ENCODE measurements around the gene ANOS1. TPM values are rescaled to one million over a fixed set of nuclear protein-coding genes. Genes with fewer than 3 reads are reported as not detected.

The ANOS1 gene
- total RNA-seq, 1 experiment from 2014 or later = 24.8 TPM

DNA sequence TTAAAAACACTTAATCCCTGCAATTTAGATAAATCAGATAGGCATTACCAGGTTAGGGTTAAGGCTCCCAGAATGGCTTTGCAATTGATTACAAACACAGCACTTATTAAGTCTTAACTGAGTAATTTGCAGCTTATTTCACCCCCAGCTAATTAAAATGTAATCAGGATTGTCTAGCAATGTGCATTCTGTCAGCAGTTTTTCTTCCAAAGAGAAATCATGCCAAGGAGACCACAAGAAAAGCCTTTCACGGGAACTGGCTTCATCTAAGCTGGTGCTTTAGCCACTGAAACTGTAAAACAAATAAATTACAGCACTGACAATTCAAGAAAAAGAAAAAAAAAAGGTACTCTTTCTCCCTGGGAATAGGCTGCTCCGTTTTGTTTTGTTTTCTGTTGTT, 2.1 kb downstream of the ANOS1 start:
- no peak for TF ChIP-seq ZBTB21 (CRISPR knock-in tag; IDR thresholded peaks at IDR 0.05; ENCODE audit: borderline replicate concordance)
- TF ChIP-seq, protein P1, sequence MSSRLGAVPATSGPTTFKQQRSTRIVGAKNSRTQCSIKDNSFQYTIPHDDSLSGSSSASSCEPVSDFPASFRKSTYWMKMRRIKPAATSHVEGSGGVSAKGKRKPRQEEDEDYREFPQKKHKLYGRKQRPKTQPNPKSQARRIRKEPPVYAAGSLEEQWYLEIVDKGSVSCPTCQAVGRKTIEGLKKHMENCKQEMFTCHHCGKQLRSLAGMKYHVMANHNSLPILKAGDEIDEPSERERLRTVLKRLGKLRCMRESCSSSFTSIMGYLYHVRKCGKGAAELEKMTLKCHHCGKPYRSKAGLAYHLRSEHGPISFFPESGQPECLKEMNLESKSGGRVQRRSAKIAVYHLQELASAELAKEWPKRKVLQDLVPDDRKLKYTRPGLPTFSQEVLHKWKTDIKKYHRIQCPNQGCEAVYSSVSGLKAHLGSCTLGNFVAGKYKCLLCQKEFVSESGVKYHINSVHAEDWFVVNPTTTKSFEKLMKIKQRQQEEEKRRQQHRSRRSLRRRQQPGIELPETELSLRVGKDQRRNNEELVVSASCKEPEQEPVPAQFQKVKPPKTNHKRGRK (CRISPR knock-in tag; IDR thresholded peaks at IDR 0.05; ENCODE audit: borderline replicate concordance) = no peak
- TF ChIP-seq GABPB1 (CRISPR knock-in tag; IDR thresholded peaks at IDR 0.05) = no peak
- TF ChIP-seq ZNF317 (CRISPR knock-in tag; IDR thresholded peaks at IDR 0.05; ENCODE audit: borderline replicate concordance, low read depth) = no peak
- TF ChIP-seq, protein P2, sequence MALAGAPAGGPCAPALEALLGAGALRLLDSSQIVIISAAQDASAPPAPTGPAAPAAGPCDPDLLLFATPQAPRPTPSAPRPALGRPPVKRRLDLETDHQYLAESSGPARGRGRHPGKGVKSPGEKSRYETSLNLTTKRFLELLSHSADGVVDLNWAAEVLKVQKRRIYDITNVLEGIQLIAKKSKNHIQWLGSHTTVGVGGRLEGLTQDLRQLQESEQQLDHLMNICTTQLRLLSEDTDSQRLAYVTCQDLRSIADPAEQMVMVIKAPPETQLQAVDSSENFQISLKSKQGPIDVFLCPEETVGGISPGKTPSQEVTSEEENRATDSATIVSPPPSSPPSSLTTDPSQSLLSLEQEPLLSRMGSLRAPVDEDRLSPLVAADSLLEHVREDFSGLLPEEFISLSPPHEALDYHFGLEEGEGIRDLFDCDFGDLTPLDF (CRISPR knock-in tag; IDR thresholded peaks at IDR 0.05) = no peak
- TF ChIP-seq NR1H2 (CRISPR knock-in tag; IDR thresholded peaks at IDR 0.05) = no peak
- TF ChIP-seq TCF7 (CRISPR knock-in tag; IDR thresholded peaks at IDR 0.05; ENCODE audit: low read depth) = no peak
- no peak for TF ChIP-seq TEAD1 (CRISPR knock-in tag; IDR thresholded peaks at IDR 0.05)
- TF ChIP-seq, protein P3, sequence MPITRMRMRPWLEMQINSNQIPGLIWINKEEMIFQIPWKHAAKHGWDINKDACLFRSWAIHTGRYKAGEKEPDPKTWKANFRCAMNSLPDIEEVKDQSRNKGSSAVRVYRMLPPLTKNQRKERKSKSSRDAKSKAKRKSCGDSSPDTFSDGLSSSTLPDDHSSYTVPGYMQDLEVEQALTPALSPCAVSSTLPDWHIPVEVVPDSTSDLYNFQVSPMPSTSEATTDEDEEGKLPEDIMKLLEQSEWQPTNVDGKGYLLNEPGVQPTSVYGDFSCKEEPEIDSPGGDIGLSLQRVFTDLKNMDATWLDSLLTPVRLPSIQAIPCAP (CRISPR knock-in tag; IDR thresholded peaks at IDR 0.05) = no peak
- no peak for TF ChIP-seq RELA (CRISPR knock-in tag; IDR thresholded peaks at IDR 0.05; ENCODE audit: borderline replicate concordance)
- TF ChIP-seq NFATC4 (CRISPR knock-in tag; IDR thresholded peaks at IDR 0.05) = no peak
- TF ChIP-seq, protein P4, sequence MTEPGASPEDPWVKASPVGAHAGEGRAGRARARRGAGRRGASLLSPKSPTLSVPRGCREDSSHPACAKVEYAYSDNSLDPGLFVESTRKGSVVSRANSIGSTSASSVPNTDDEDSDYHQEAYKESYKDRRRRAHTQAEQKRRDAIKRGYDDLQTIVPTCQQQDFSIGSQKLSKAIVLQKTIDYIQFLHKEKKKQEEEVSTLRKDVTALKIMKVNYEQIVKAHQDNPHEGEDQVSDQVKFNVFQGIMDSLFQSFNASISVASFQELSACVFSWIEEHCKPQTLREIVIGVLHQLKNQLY (CRISPR knock-in tag; IDR thresholded peaks at IDR 0.05) = no peak
- no peak for TF ChIP-seq SOX15 (CRISPR knock-in tag; IDR thresholded peaks at IDR 0.05)
- no peak for TF ChIP-seq ZNF263 (CRISPR knock-in tag; IDR thresholded peaks at IDR 0.05; ENCODE audit: low read depth)
- TF ChIP-seq, protein P5, sequence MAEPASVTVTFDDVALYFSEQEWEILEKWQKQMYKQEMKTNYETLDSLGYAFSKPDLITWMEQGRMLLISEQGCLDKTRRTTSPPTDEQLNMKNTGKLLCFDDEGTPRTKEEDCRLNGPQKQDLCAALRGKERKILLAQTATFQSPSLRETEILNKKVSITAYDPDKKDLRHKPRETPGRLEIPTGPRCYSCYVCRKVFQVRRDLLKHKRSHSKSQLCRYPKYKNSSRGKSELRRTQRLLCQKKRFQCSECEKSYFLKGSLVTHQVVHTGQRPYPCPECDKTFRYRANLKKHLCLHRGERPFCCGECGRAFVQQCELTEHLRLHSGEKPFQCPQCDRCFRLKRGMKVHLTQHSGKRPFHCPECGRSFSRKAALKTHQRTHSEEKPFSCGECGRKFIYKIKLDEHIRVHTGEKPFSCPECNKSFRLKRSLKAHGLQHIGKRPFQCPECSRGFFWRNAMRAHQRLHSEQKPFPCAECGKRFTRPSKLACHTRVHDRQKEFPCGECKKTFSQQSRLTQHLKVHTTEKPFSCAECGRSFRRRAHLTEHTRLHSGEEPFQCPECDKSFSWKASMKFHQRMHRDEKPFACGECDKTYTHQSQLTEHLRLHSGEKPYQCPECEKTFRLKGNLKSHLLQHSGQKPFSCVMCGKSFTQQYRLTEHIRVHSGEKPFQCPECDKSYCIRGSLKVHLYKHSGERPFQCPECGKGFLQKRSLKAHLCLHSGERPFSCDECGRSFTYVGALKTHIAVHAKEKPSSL (CRISPR knock-in tag; conservative IDR thresholded peaks at IDR 0.05) = no peak
- TF ChIP-seq, protein P6, sequence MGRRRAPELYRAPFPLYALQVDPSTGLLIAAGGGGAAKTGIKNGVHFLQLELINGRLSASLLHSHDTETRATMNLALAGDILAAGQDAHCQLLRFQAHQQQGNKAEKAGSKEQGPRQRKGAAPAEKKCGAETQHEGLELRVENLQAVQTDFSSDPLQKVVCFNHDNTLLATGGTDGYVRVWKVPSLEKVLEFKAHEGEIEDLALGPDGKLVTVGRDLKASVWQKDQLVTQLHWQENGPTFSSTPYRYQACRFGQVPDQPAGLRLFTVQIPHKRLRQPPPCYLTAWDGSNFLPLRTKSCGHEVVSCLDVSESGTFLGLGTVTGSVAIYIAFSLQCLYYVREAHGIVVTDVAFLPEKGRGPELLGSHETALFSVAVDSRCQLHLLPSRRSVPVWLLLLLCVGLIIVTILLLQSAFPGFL (CRISPR knock-in tag; IDR thresholded peaks at IDR 0.05; ENCODE audit: borderline replicate concordance) = no peak
- TF ChIP-seq, protein P7, sequence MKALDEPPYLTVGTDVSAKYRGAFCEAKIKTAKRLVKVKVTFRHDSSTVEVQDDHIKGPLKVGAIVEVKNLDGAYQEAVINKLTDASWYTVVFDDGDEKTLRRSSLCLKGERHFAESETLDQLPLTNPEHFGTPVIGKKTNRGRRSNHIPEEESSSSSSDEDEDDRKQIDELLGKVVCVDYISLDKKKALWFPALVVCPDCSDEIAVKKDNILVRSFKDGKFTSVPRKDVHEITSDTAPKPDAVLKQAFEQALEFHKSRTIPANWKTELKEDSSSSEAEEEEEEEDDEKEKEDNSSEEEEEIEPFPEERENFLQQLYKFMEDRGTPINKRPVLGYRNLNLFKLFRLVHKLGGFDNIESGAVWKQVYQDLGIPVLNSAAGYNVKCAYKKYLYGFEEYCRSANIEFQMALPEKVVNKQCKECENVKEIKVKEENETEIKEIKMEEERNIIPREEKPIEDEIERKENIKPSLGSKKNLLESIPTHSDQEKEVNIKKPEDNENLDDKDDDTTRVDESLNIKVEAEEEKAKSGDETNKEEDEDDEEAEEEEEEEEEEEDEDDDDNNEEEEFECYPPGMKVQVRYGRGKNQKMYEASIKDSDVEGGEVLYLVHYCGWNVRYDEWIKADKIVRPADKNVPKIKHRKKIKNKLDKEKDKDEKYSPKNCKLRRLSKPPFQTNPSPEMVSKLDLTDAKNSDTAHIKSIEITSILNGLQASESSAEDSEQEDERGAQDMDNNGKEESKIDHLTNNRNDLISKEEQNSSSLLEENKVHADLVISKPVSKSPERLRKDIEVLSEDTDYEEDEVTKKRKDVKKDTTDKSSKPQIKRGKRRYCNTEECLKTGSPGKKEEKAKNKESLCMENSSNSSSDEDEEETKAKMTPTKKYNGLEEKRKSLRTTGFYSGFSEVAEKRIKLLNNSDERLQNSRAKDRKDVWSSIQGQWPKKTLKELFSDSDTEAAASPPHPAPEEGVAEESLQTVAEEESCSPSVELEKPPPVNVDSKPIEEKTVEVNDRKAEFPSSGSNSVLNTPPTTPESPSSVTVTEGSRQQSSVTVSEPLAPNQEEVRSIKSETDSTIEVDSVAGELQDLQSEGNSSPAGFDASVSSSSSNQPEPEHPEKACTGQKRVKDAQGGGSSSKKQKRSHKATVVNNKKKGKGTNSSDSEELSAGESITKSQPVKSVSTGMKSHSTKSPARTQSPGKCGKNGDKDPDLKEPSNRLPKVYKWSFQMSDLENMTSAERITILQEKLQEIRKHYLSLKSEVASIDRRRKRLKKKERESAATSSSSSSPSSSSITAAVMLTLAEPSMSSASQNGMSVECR (CRISPR knock-in tag; IDR thresholded peaks at IDR 0.05; ENCODE audit: borderline replicate concordance) = no peak
- TF ChIP-seq, protein P8, sequence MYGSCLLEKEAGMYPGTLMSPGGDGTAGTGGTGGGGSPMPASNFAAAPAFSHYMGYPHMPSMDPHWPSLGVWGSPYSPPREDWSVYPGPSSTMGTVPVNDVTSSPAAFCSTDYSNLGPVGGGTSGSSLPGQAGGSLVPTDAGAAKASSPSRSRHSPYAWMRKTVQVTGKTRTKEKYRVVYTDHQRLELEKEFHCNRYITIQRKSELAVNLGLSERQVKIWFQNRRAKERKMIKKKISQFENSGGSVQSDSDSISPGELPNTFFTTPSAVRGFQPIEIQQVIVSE (CRISPR knock-in tag; IDR thresholded peaks at IDR 0.05; ENCODE audit: borderline replicate concordance) = no peak
- DNase-seq (ENCODE audit: low spot score) (no peak), ATAC-seq (no peak)
- peak overlapping the region; percentile 85 for H3K4me3 Mint-ChIP-seq
- H3K36me3 Mint-ChIP-seq = peaks cover 5% of the 10 kb centered on the region; the same call in 1 of the 2 replicates
- H3K27ac Mint-ChIP-seq = no peak overlapping the region
- ChIA-PET POLR2A (no interaction called here), CTCF (interaction anchor here (1.9 kb wide), 1 partner anchor 9 kb away, joined by 5 read pairs; no protein-coding TSS in a partner anchor)
- H3K4me1 Mint-ChIP-seq = peaks cover 44% of the 10 kb centered on the region
- H3K9me3 Mint-ChIP-seq = no peaks in the 10 kb centered on the region
- peaks cover 32% of the 10 kb centered on the region for H3K27me3 Mint-ChIP-seq (ENCODE audit: low read depth)
